CD4-positive, alpha-beta T cell (primary cell): Measurements from ENCODE around the gene SFTPB. TPM values are rescaled to one million over a fixed set of nuclear protein-coding genes. Genes with fewer than 3 reads are reported as not detected.

ENCODE experiments used
- ATAC-seq: fragments of 200-7000 bp; cut with Tn5 transposase; one replicate; pipeline ENCODE4 v1.10.0; 2022; ENCODE audit warnings: mild to moderate bottlenecking; ENCODE audit not compliant: poor library complexity
- CTCF ChIA-PET: fragments of 350-600 bp; sonication (Branson Sonifier 250); formaldehyde crosslinking; loops from one replicate; lab custom pipeline; 2021; ENCODE audit warnings: antibody characterized with exemption, inconsistent platforms; lab: Charles Lee
- POLR2A ChIA-PET: fragments of 350-600 bp; sonication (Branson Sonifier 250); formaldehyde crosslinking; loops from one replicate; lab custom pipeline; 2021; ENCODE audit warnings: antibody characterized with exemption, inconsistent platforms; lab: Charles Lee
- DNase-seq, 14 experiments: peaks; one replicate each; pipeline ENCODE4 v3.0.0-alpha.2; 2013 to 2020; ENCODE audit warnings: mixed read lengths in 2 of 14
- H3K27ac ChIP-seq, 2 donors: one replicate each; pipeline versions ENCODE4 v1.5.1 to v1.7.0; 2013; ENCODE audit warnings: low read length in 2 of 2, low read depth in 1 of 2, mild to moderate bottlenecking in 1 of 2
- H3K27me3 ChIP-seq, 2 experiments: 1 replicate in 1 of 2; 2 replicates in 1 of 2; pipeline versions ENCODE4 v1.6.1 to v1.7.0; 2013; ENCODE audit warnings: low read length in 2 of 2, control low read depth in 1 of 2, mild to moderate bottlenecking in 1 of 2, moderate library complexity in 1 of 2; ENCODE audit not compliant: insufficient read depth in 2 of 2, control insufficient read depth in 1 of 2
- H3K36me3 ChIP-seq: one replicate; pipeline ENCODE4 v1.6.1; 2013; ENCODE audit warnings: low read length, control low read depth; ENCODE audit not compliant: insufficient read depth
- H3K4me1 ChIP-seq: one replicate; pipeline ENCODE4 v1.6.1; 2013; ENCODE audit warnings: low read length, control low read depth; ENCODE audit not compliant: insufficient read depth
- H3K4me3 ChIP-seq: one replicate; pipeline ENCODE4 v1.5.1; 2013; ENCODE audit warnings: mild to moderate bottlenecking, low read length, moderate library complexity
- H3K9me3 ChIP-seq, 2 experiments: 1 replicate in 1 of 2; 2 replicates in 1 of 2; pipeline versions ENCODE4 v1.6.1 to v1.7.0; 2013; ENCODE audit warnings: low read length in 2 of 2, mild to moderate bottlenecking in 2 of 2, control low read depth in 1 of 2, moderate library complexity in 1 of 2; ENCODE audit not compliant: control insufficient read depth in 1 of 2, insufficient read depth in 1 of 2
- H3K27ac Mint-ChIP-seq: one replicate; pipeline ENCODE4 v1.8.0; 2020; ENCODE audit warnings: mixed read lengths
- H3K27me3 Mint-ChIP-seq: one replicate; pipeline ENCODE4 v1.8.0; 2021; ENCODE audit warnings: mixed read lengths
- H3K36me3 Mint-ChIP-seq: one replicate; pipeline ENCODE4 v1.8.0; 2021; ENCODE audit warnings: low read depth, mixed read lengths
- H3K4me1 Mint-ChIP-seq: one replicate; pipeline ENCODE4 v1.8.0; 2021; ENCODE audit warnings: low read depth, mixed read lengths
- H3K4me3 Mint-ChIP-seq: one replicate; pipeline ENCODE4 v1.8.0; 2020; ENCODE audit warnings: mild to moderate bottlenecking, mixed read lengths
- H3K9me3 Mint-ChIP-seq: one replicate; pipeline ENCODE4 v1.8.0; 2020; ENCODE audit warnings: mixed read lengths
- CTCF ChIP-seq: fragments of 200-600 bp; IDR thresholded peaks from one replicate; pipeline ENCODE4 v1.8.0; 2022; ENCODE audit warnings: antibody characterized with exemption, mild to moderate bottlenecking
- intact Hi-C, 2 experiments: fragments of 100-400 bp; cut with DNase I in 1 of 2; cut with micrococcal nuclease in 1 of 2; formaldehyde crosslinking; loops; one replicate each; pipeline versions ENCODE4 v1.15.1 to v1.9.0; 2023 to 2025; cut with DNase I, micrococcal nuclease
- total RNA-seq, 174 experiments: library from RNA in 2 of 174; stranded (reverse) in 2 of 174; gene quantifications; one replicate each; pipeline ENCODE4 v1.2.3 and lab custom pipeline; 2021 to 2026

SFTPB gene
- total RNA-seq, 2 experiments from 2014 or later: not detected

- no peak for ATAC-seq
These were observed 12.8 kb upstream of the SFTPB start for GRCh38 chr2:85680707-85681371.

GRCh38 chr2:85678794-85679672 is 11.0 kb upstream of the SFTPB start:
- H3K4me3 Mint-ChIP-seq: no peak overlapping the region
- no peak overlapping the region for H3K27ac ChIP-seq
- DNase-seq (peak; percentile 52 to 85 (median 70)), ATAC-seq (peak; percentile 99)
- H3K27me3 ChIP-seq: no peaks in the 10 kb centered on the region
- no peaks in the 10 kb centered on the region for H3K36me3 ChIP-seq
- ChIA-PET CTCF (interaction anchor here (0.7 to 1.1 kb wide), 3 partner anchors 29 to 151 kb away, joined by 3 to 4 read pairs (median 3); no protein-coding TSS in a partner anchor), POLR2A (interaction anchor here (0.6 kb wide), 1 partner anchor 810 kb away, joined by 3 read pairs; no protein-coding TSS in a partner anchor)
- H3K27ac Mint-ChIP-seq: no peak overlapping the region
- TF ChIP-seq CTCF: peak; percentile 99
- no peaks in the 10 kb centered on the region for H3K36me3 Mint-ChIP-seq
- no peaks in the 10 kb centered on the region for H3K9me3 Mint-ChIP-seq
- no peak overlapping the region for H3K4me3 ChIP-seq
- intact Hi-C loops: loop anchor here in 1 of 2 experiments (1.0 kb wide), 1 partner anchor 28 kb away; no protein-coding TSS in a partner anchor
- H3K4me1 ChIP-seq: peaks cover 11% of the 10 kb centered on the region
- H3K4me1 Mint-ChIP-seq: no peaks in the 10 kb centered on the region
- H3K9me3 ChIP-seq: no peaks in the 10 kb centered on the region
- H3K27me3 Mint-ChIP-seq: no peaks in the 10 kb centered on the region

More at GRCh38 chr2:85680707-85681371, 12.8 kb upstream of the SFTPB start:
- H3K9me3 ChIP-seq: no peaks in the 10 kb centered on the region
- no peak for TF ChIP-seq CTCF
- DNase-seq: peak in 1 of 14 experiments; percentile 15
- Mint-ChIP-seq H3K9me3 (no peaks in the 10 kb centered on the region), H3K27me3 (no peaks in the 10 kb centered on the region), H3K27ac (no peak overlapping the region), H3K4me3 (no peak overlapping the region), H3K36me3 (no peaks in the 10 kb centered on the region), H3K4me1 (no peaks in the 10 kb centered on the region)
- H3K27ac ChIP-seq: no peak overlapping the region
- POLR2A ChIA-PET: no interaction called here
- no peak overlapping the region for H3K4me3 ChIP-seq
- H3K27me3 ChIP-seq: no peaks in the 10 kb centered on the region
- intact Hi-C loops: no loop called here
- no peaks in the 10 kb centered on the region for H3K36me3 ChIP-seq
- CTCF ChIA-PET: no interaction called here
- peaks cover 11% of the 10 kb centered on the region for H3K4me1 ChIP-seq

- DNase-seq (peak in 1 of 14 experiments; percentile 31), ATAC-seq (no peak)
- H3K36me3 ChIP-seq: no peaks in the 10 kb centered on the region
- no peak overlapping the region for H3K27ac ChIP-seq
- ChIA-PET CTCF (interaction anchor here (0.7 kb wide), 1 partner anchor 29 kb away, joined by 3 read pairs; no protein-coding TSS in a partner anchor), POLR2A (no interaction called here)
- no peak overlapping the region for H3K4me3 Mint-ChIP-seq
- no peaks in the 10 kb centered on the region for H3K36me3 Mint-ChIP-seq
- intact Hi-C loops: no loop called here
- H3K4me1 Mint-ChIP-seq: no peaks in the 10 kb centered on the region
- H3K9me3 ChIP-seq: no peaks in the 10 kb centered on the region
- TF ChIP-seq CTCF: no peak
- H3K9me3 Mint-ChIP-seq: no peaks in the 10 kb centered on the region
- no peak overlapping the region for H3K4me3 ChIP-seq
- H3K27me3 ChIP-seq: no peaks in the 10 kb centered on the region
- H3K4me1 ChIP-seq: peaks cover 11% of the 10 kb centered on the region
- H3K27ac Mint-ChIP-seq: no peak overlapping the region
- H3K27me3 Mint-ChIP-seq: no peaks in the 10 kb centered on the region
These were observed 10.4 kb upstream of the SFTPB start for GRCh38 chr2:85678377-85678776.
